HG02938 (cell line): Measurements from ENCODE around the gene HS3ST4.

Source experiments
- ATAC-seq: cut with Tn5 transposase; IDR thresholded peaks from one replicate; pipeline ENCODE4 v1.9.1; 2021; ENCODE audit warnings: mild to moderate bottlenecking, moderate library complexity; ENCODE audit not compliant: unreplicated experiment

HS3ST4 gene

DNA sequence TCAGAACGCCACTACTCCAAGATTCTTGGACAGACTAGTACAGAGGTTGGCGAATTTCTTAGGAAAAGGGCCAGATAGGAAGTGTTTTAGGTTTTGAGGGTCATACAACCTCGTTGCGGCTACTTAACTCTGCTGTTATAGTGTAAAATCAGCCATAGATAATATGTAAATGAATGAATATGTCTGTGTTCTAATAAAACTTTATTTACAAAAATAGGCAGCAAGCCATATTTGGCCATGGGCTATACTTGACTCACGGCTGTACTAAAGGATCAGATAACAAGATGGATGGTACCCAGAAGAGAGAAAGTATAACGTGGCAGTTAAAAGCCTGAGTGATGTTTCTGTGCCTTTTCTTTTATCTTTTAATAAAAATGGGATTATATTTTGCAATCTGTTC, 125.5 kb downstream of the HS3ST4 start:
- ATAC-seq = no peak

DNA sequence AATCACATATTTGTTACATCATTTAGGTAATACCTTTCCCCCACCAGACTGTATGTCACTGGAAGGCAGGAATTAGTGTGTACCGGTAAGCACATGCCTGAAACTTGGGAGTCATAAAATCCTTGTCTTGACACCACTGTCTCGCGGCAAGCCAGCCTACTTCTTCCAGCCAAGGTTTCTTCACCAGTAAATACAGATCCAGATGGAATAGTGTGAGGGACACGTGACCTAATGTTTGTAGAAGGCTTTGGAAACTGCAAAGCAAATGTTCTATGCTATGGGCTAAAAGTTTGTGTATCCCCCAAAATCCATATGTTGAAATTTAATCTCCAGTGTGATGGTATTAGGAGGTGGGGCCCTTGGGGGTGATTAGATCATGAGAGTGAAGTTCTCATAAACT, 126.1 kb downstream of the HS3ST4 start:
- ATAC-seq = no peak

DNA sequence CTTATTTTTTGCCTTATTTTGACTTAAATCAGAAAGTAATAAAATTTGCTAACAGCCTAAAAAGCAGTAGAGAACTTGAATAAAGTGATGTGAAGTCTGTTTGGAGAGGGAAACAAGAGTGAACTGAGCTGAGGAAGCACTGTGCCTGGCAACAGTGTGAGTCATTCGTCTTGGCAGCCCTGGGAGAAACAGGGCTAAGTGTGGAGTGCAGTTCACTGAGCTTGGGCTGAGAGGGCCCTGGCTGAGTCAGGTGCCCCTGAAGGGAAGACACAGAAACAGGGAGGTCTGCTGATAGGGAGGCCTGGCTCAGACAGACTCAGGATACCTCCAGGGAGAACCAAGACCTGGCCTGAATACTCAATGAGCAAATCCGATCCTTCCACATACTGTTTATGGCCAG, 132.1 kb downstream of the HS3ST4 start:
- ATAC-seq = no peak

DNA sequence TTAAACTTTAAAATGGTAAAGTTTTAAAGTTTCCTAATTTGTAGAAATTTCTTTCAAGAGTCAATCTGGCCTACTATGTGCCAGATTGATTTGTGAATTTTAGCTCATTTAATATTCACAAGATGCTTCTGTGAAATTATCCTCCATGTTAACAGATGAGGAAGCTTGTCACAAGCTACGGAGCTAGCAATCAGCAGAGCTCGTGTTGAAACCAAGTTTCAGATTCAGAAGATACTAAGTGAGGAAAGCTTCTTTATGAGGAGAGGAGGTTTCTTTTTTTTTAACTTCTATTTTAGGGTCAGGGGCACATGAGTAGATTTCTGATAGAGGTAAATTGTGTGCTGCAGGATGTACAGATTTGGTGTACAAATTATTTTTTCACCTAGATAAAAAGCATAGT, 135.9 kb downstream of the HS3ST4 start:
- no peak for ATAC-seq

DNA sequence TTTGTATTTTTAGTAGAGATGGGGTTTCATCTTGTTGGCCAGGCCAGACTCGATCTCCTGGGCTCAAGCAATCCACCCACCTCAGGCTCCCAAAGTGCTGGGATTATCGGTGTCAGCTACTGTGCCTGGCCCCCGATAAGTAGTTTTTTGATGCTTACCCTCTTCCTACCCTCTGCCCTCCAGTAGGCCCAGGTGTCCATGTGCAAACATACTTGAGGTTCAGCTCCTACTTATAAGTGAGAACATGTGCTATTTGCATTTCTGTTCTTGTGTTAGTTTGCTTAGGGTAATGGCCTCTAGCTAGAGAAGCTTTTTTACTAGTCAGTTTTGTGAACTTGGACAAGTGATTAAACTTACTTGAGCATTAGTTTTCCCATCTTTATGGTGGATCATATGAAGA, 136.8 kb downstream of the HS3ST4 start:
- ATAC-seq = no peak

DNA sequence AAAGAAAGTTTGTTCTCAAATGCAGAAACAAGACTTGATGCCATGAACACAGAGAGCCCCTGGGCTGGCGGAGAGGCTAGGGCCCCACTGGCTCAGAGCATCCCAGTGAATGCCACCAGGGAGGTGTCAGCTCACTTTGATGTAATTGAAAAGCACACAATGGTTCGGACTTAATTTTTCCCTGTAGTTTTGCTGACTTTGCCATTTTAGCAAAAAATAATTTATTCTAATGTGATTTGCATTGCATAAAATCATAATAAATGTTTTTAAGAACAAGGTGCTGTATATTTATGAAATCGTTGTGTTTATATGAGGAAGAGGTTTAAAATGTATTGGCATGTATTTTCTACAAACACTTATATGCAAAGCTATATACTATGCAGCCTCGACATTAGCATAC, 140.5 kb downstream of the HS3ST4 start:
- no peak for ATAC-seq

DNA sequence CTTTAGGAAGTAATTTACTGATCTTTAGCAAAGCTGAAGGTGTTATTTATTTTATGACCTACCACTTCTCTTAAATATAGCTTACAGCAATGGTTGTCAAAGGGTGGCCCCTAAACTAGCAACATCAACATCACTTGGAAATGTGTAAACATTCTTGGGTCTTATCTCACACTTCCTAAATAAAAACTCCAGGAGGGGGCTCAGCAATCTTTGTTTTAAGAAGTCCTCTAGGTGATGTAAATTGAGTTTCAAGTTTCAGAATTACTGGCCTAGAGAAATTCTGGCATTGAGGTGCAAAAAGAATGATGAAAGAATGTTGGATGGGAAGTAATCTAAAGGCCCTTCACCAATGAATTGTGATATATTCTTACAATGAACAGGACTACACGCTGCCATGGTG, 142.3 kb downstream of the HS3ST4 start:
- no peak for ATAC-seq

DNA sequence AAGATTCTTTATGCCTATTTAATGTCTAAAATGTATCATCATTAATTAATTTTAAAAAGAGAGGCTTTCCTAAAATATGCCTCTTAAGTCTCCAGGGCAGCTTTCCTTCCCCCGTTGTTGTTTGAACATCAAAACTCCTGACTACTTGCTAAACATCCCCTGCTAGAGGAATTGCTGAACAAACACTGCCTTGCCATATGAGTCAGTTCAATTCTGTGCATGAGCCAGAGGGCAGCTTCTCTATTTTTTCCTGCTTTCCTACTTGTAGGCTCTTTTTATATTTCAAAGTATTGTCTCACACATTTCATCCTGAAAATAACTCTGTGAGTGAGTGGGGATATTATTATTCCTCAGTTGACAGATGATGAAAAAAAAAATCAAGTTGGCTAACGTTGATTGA, 143.4 kb downstream of the HS3ST4 start:
- ATAC-seq = no peak

DNA sequence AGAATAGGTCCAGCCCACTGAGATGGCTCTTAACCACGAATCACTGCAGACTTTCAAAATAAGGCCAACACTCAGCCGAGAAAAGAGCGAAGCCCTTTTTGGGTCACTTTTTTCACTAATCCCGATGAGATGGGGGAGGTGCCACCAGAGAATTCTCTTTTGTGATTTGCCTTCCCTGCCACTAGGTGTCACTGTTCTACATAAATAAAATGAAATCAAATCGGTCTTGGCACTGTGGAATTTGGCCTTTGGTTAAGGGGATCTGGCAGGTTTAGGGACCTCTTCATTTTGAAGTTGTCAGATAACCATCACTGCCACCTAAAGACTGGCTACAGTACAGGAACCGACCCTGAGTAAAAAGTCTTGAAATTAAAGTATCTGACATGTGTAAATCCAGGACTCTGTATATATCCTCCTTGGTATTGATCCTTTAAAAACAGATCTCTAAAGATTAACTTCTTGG, 147.0 kb downstream of the HS3ST4 start:
- no peak for ATAC-seq

DNA sequence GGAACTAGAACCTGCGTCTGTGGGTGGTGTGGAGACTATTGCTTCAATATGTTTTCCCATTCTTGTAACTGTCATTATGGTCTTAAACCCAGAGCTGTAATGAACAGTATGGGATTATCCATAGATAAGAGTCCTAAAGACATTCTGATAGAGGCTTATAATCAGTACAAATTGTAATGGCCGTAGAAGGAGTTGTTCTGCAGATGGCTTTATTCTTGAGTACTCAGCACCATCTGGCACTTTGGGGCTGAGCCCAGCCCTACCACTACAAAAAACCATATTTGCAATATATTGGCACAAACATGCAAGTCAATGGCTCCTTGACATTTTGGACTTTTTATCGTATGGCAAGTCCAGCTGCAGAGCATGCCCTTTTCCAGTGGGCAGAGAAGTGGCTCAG, 150.0 kb downstream of the HS3ST4 start:
- no peak for ATAC-seq

DNA sequence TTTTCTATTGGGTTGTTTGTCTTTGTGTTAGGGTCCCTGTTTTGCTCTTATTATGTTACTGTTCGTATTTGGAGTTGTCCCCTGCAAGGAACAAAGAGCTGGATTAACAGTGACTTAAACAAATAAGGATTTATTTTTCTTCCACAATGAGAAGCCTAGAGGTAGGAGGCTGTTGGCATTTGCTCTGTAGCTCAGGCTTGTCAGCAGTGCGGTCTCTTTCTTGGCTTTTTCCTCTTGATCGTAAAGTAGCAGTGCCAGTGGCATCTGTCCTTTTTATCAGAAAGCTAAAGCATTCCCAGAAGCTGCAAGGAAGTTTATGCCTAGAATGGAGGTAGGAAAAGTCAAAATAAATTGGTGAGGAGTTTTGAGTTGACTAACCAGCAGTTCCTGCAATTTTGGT, 154.1 kb downstream of the HS3ST4 start:
- no peak for ATAC-seq

DNA sequence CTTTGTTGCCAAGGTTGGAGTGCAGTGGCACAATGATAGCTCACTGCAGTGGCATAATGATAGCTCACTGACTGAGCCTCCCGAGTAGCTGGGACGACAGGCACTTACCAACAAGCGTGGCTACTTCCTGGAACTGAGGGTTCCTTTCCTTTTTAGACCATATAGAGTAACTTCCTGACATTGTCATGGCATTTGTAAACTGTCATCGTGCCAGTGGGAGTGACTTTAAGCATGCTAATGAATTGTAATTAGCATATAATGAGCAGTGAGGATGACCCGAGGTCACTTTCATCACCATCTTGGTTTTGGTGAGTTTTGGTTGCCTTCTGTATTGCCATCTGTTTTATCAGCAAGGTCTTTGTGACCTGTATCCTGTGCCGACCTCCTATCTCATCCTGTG, 162.4 kb downstream of the HS3ST4 start:
- no peak for ATAC-seq

DNA sequence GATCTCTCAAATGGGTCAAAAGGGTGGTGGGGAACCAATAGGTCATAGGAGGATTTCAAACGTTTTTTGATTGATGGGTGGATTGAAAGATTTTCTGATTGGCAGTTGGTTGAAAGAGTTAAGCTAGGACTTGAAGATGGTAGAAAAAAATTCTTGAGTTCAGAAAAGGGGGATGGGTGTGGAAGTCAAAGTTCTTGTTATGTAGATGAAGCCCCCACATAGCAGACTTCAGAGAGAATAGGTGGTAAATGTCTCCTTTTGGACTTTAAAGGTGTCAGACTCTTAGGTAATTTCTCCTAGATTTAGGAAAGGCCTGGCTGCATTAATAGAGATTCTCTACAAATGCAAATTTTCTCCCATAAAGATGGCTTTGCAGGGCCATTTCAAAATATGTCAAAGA, 163.3 kb downstream of the HS3ST4 start:
- no peak for ATAC-seq

DNA sequence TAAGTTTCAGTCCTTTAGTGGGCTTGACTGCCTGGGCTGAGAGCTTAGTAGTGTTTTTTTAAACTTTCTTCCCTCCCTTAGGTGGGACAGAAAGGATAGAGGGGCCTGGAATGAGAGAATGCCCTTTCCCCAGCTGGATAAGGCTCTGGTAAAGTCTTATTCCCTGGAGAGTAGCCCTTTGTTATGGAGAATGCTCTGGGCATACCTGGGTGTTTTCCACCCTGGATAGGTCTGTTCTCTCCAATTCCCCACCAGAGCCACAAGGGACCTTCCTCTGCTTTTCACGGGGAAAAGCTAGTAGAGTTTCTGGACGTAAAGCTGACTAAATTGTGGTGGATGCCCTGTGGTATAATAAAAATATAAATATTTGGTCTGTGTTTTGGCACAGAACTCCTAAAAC, 164.1 kb downstream of the HS3ST4 start:
- ATAC-seq = no peak

DNA sequence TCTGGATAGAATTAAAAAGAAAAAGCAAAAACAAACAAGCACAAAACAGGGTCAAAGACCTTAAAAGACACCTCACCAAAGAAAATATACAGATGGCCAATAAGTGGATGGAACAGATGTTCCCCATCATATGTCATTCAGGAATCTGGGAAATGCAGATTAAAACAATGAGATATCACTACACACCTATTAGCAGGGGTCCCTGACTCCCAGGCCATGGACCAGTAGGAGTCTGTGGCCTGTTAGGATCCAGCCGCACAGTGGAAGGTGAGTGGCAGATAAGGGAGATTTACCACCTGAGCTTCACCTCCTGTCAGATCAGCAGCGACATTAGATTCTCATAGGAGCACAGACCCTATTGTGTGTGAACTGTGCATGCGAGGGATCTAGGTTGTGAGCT, 167.9 kb downstream of the HS3ST4 start:
- no peak for ATAC-seq

DNA sequence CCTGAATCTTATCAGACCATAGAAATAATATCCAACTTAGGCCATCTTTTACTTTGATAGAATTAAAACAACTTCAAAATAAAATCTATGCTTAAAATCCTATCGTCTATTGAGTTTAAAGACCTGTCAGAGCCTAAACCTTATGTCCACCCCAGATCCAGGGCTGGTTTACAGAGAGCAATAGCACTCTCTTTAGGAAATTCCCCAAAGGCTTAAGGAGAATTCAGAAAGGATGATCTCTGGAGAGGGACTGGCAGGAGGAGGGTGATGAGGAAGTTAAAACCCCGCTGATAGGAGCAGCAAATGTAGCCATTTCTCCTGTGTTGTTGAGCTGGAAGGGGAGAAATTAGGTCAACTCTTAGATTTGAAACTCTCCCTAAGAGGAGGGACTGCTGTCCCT, 175.3 kb downstream of the HS3ST4 start:
- no peak for ATAC-seq

DNA sequence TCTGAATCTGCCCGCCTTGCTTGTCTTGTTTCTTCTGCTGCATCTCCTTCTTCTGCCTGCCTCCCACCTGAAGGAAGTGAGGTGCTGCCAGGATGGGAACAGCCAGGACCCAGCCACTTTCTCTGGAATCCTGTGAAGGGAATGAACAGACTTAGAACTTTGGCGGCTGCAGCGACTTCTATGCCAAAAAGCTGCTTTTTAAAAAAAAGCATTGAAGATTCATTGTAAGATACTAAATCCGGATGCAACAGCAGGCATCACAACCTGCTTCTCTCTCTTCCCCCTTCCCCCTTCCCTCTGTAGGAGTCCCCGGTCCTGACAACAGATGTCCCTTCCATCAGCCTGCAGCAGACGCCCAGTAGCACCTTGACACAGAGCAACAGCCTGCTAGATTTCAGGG, 176.3 kb downstream of the HS3ST4 start:
- no peak for ATAC-seq

DNA sequence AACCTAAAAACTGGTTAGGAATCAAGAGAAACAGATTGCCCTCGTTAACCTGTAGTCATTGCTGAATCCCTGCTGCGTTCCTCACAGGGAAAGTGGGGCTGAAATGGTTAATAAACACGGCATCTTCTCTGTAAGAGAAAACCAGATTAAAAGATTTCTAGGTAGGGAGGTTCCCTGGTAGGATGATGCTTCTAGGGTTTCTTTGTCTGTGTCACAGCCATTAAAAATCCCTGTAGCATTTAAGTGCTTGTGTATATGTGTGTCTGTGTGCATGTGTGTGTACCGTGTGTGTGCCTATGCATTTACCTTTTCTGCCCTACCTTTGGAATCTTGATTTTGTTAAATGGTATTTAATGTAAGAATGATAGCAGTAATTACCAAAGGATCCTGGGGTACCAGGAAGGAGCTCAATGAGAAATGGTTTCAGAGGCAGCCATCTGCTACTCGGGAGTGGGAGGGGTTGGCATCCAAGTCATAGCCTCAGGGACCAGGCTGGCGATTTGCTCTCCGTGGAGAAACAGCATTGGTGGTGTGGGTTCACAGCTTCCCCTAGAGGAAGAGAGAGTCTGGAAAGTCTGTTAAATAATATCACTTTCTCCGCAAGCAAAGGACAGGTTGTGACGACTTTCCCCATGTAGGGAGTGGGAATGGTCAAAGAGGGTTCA, 177.1 kb downstream of the HS3ST4 start:
- ATAC-seq = no peak

DNA sequence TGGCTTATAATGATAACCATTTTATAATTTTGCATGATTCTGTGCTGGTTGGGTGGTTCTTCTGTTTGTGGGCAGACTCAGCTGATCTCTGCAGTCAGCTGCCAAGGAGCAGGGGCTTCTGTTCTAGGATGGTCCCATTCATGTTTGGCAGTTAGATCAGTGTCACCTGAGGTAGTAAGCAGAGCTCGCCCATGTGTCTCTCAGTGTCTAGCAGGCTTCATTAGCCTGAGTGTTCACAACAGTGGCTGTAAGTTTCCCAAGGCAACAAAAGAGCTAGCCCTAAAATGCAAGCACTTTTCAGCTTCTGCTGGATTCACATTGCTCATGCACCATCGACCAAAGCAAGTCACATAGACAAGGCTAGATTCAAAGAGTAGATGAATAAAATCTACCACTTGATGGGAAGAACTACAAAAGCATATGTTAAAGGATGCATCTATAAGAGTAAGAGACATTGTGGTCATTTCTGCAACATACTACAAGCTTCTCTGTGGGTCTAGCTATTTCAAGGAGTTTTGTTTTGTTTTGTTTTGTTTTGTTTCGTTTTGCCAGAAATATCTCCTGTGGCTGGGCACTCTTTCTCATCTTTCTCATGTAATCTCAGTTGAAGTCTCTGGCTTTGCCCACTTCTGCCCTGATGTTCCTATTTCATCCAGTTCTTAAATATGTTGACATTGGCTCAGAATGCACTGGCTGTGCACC, 180.8 kb downstream of the HS3ST4 start:
- ATAC-seq = no peak

DNA sequence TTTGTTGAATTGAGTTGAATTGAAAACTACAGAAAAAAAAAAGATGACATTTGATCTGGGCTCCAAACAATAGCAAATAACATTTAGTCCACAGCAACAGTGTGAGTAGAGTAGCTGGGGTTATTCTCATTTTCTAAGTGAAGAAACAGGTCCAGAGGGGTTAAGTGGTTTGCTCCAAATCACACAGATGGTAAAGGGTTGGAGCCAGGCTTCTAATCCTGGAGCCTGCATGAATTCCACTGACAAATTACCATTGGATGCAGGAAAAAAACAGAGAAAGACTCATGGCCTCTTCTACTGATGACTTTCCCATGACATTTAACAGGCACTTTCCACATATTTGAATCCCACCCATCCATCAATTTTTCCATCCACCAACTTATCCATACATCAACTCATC, 182.4 kb downstream of the HS3ST4 start:
- no peak for ATAC-seq

DNA sequence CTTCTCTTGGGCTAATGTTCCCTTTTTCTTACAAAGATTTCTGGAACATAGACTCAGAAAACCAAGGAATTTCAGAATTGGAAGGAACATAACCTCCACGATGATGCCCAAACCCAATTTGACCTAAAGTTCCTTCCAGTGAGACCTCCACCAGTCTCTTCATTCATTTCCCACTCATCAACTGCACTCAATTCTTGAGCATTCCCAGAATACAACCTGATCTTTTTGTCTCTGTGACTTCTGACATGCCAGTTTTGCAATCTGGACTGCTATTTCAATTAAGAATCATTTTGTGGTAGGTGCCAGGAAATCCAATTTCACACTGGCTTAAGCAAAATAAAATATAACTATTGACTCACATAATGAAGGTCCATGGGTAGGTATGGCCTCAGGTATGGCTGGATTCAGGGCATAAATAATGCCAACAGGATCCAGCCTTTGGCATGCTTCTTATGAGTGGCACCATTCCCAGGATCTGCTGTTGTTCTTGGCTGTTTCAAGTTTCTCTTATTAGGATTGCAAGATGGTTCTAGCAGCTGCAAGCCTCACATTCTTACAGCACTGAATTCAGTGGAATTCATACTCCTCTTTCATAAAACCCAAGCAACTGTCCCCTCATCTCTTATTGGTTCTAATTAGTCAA, 184.3 kb downstream of the HS3ST4 start:
- ATAC-seq = no peak

DNA sequence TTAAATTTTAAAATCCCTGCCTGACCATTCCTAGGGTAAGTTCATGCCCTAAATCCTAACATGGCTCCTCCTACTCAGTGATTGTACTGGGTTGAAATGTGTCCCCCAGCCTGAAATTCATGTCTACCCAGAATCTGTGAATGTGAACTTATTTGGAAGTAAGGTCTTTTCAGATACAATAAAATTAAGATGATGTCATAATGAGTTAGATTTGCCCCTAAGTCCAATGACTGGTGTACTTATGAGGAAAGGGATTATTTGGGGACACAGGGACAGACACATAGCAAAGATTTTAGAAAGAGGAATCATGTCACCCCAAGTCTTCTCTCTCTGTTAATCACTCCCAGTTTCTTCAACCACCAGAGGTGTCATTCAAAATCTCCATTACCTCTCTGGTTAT, 185.3 kb downstream of the HS3ST4 start:
- ATAC-seq = no peak
